A549 (cell line): Measurements from ENCODE around the gene PLCXD3. TPM values are rescaled to one million over a fixed set of nuclear protein-coding genes. Genes with fewer than 3 reads are reported as not detected.

Experiments
- ATAC-seq, 2 experiments: fragments of 200-7000 bp in 1 of 2; fragments of >200 bp in 1 of 2; cut with Nextera tagmentation in 1 of 2; cut with Tn5 transposase in 1 of 2; 3 replicates each; pipeline versions ENCODE4 v1.8.0 to v1.9.1; 2018 to 2020; ENCODE audit warnings: mild to moderate bottlenecking in 1 of 2, moderate library complexity in 1 of 2
- CTCF ChIA-PET: fragments of 300-600 bp; sonication (Branson Sonifier 250); formaldehyde crosslinking; extraction: SDS; loops from one replicate; lab custom pipeline; 2021; ENCODE audit warnings: antibody characterized with exemption, inconsistent platforms; lab: Yijun Ruan, JAX
- POLR2A ChIA-PET: fragments of 350-600 bp; formaldehyde crosslinking; extraction: SDS; loops from one replicate; lab custom pipeline; 2021; ENCODE audit warnings: antibody characterized with exemption, inconsistent platforms; lab: Yijun Ruan, JAX
- DNase-seq, 2 experiments: peaks; one replicate each; pipeline versions ENCODE4 v3.0.0 to v3.0.0-alpha.2; 2011 to 2016; ENCODE audit warnings: low read depth in 1 of 2, low spot score in 1 of 2
- FAIRE-seq: peaks from 2 replicates; lab custom pipeline; 2011; peaks lifted over from hg19 to GRCh38; lab: Jason Lieb, UNC
- H3K27ac ChIP-seq, 2 experiments: fragments of >200 bp; sonication (Bioruptor Twin); formaldehyde crosslinking; 3 replicates each; pipeline ENCODE4 v1.5.1; 2016 to 2017
- H3K4me1 ChIP-seq: fragments of >200 bp; sonication (Bioruptor Twin); formaldehyde crosslinking; 3 replicates; pipeline ENCODE4 v1.6.1; 2016
- H3K4me2 ChIP-seq: fragments of >200 bp; sonication (Bioruptor Twin); formaldehyde crosslinking; 3 replicates; pipeline ENCODE4 v1.6.1; 2016
- H3K4me3 ChIP-seq: fragments of >200 bp; sonication (Bioruptor Twin); formaldehyde crosslinking; 3 replicates; pipeline ENCODE4 v1.5.1; 2016
- H3K9me3 ChIP-seq: fragments of >200 bp; sonication (Bioruptor Twin); formaldehyde crosslinking; 3 replicates; pipeline ENCODE4 v1.6.1; 2016
- BHLHE40 ChIP-seq: IDR thresholded peaks from 2 replicates; pipeline ENCODE4 v1.6.1; 2012; ENCODE audit warnings: low read depth, low read length, inconsistent platforms
- CEBPB ChIP-seq, 2 experiments: fragments of >200 bp in 1 of 2; sonication (Bioruptor Twin) in 1 of 2; formaldehyde crosslinking in 1 of 2; IDR thresholded peaks; 2 replicates each; pipeline ENCODE4 v1.6.1; 2012 to 2016
- CTCF ChIP-seq: fragments of >200 bp; sonication (Bioruptor Twin); formaldehyde crosslinking; IDR thresholded peaks from 3 replicates; pipeline ENCODE4 v1.5.1; 2016
- E2F6 ChIP-seq: IDR thresholded peaks from 2 replicates; pipeline ENCODE4 v1.6.1; 2012; ENCODE audit warnings: low read depth, borderline replicate concordance
- ELK1 ChIP-seq: fragments of 150-350 bp; IDR thresholded peaks from 2 replicates; pipeline ENCODE4 v1.6.1; 2014; ENCODE audit warnings: low read depth, mild to moderate bottlenecking, low read length
- EP300 ChIP-seq, 2 experiments: fragments of >200 bp; sonication (Bioruptor Twin); formaldehyde crosslinking; IDR thresholded peaks; 2 replicates in 1 of 2; 3 replicates in 1 of 2; pipeline ENCODE4 v1.6.1; 2016 to 2017
- FOSL2 ChIP-seq, 2 experiments: fragments of 450-650 bp in 1 of 2; fragments of >200 bp in 1 of 2; sonication (Bioruptor Twin) in 1 of 2; formaldehyde crosslinking; IDR thresholded peaks; 2 replicates each; pipeline versions ENCODE4 v1.5.0 to v1.6.1; 2016 to 2020; ENCODE audit warnings: mild to moderate bottlenecking in 1 of 2, moderate library complexity in 1 of 2
- FOXS1 ChIP-seq: fragments of 250-450 bp; sonication (Bioruptor Pico); IDR thresholded peaks from 2 replicates; pipeline ENCODE4 v1.5.0; 2020; ENCODE audit warnings: mild to moderate bottlenecking, moderate library complexity
- GATA3 ChIP-seq: IDR thresholded peaks from 2 replicates; pipeline ENCODE4 v1.6.1; 2012; ENCODE audit warnings: borderline replicate concordance
- HES2 ChIP-seq: fragments of >200 bp; sonication (Bioruptor Twin); formaldehyde crosslinking; IDR thresholded peaks from 2 replicates; pipeline ENCODE4 v1.6.1; 2016
- HOXB13 ChIP-seq: fragments of 250-450 bp; sonication (Bioruptor Pico); IDR thresholded peaks from 2 replicates; pipeline ENCODE4 v1.5.0; 2020; ENCODE audit warnings: low read depth, mild to moderate bottlenecking, moderate library complexity
- JUN ChIP-seq, 2 experiments: fragments of >200 bp; sonication (Bioruptor Twin); formaldehyde crosslinking; IDR thresholded peaks; 2 replicates in 1 of 2; 3 replicates in 1 of 2; pipeline ENCODE4 v1.6.1; 2016 to 2017
- JUNB ChIP-seq: fragments of >200 bp; sonication (Bioruptor Twin); formaldehyde crosslinking; IDR thresholded peaks from 2 replicates; pipeline ENCODE4 v1.6.1; 2016
- MAX ChIP-seq: IDR thresholded peaks from 2 replicates; pipeline ENCODE4 v1.6.1; 2012
- NPAS2 ChIP-seq: fragments of 250-450 bp; sonication (Bioruptor Pico); IDR thresholded peaks from 2 replicates; pipeline ENCODE4 v1.8.0; 2022; ENCODE audit warnings: mild to moderate bottlenecking, moderate library complexity, borderline replicate concordance
- NR3C1 ChIP-seq: fragments of >200 bp; sonication (Bioruptor Twin); formaldehyde crosslinking; IDR thresholded peaks from 3 replicates; pipeline ENCODE4 v1.6.1; 2017
- RAD21 ChIP-seq, 2 experiments: fragments of >200 bp in 1 of 2; sonication (Bioruptor Twin) in 1 of 2; formaldehyde crosslinking in 1 of 2; IDR thresholded peaks in 1 of 2; conservative IDR thresholded peaks in 1 of 2; 2 replicates in 1 of 2; 3 replicates in 1 of 2; pipeline ENCODE4 v1.6.1; 2012 to 2018; ENCODE audit warnings: inconsistent platforms in 1 of 2
- RCOR1 ChIP-seq: fragments of 150-350 bp; IDR thresholded peaks from 2 replicates; pipeline ENCODE4 v1.6.1; 2014; ENCODE audit warnings: antibody characterized with exemption, low read length, low read depth
- RFX5 ChIP-seq: fragments of 450-650 bp; IDR thresholded peaks from 2 replicates; pipeline ENCODE4 v1.7.1; 2014; ENCODE audit warnings: antibody characterized with exemption, mild to moderate bottlenecking, moderate library complexity
- TFCP2L1 ChIP-seq: fragments of 250-450 bp; sonication (Bioruptor Pico); IDR thresholded peaks from 2 replicates; pipeline ENCODE4 v1.5.0; 2021; ENCODE audit warnings: mild to moderate bottlenecking
- ZC3H11A ChIP-seq: fragments of 450-650 bp; IDR thresholded peaks from 2 replicates; pipeline ENCODE4 v1.6.1; 2014; ENCODE audit warnings: antibody characterized with exemption, mild to moderate bottlenecking
- ZNF302 ChIP-seq: fragments of 250-450 bp; sonication (Bioruptor Pico); IDR thresholded peaks from 2 replicates; pipeline ENCODE4 v1.9.0; 2021; ENCODE audit warnings: inconsistent platforms, mild to moderate bottlenecking, moderate library complexity
- WGBS: methylation state at CpG from one replicate; pipeline ENCODE4 v1.1.6; 2017; ENCODE audit errors: missing lambda C conversion rate; 5-methylcytosine and 5-hydroxymethylcytosine counted together
- polyA plus RNA-seq, 4 experiments: library from polyadenylated mRNA; depleted of rRNA in 3 of 4; stranded (reverse); fragments of >200 nt; fragmentation: RNase III in 1 of 4; extraction: RNeasy Plus Mini Kit Qiagen cat#74134 plus additional on column Dnase treatment in 1 of 4; gene quantifications; 2 replicates in 3 of 4; 3 replicates in 1 of 4; pipeline ENCODE4 v1.2.3, GENCODE V29; 2011 to 2017

PLCXD3 gene
- polyA plus RNA-seq, 2 of the 4 experiments (the other 2 are of a cell fraction) = 1.2 to 1.6 TPM

- no peak for DNase-seq
- ATAC-seq = no peak
- Histone ChIP-seq H3K9me3 (peaks cover 2% of the 10 kb centered on the region; the same call in 1 of the 3 replicates), H3K27ac (peak overlapping the region; percentile 85 to 87), H3K4me1 (peaks cover 61% of the 10 kb centered on the region)
- POLR2A ChIA-PET = no interaction called here
- no peak for TF ChIP-seq HOXB13
- TF ChIP-seq JUN (IDR thresholded peaks at IDR 0.05) = no peak
- TF ChIP-seq FOXS1 (CRISPR knock-in tag) = no peak
- TF ChIP-seq ELK1 = no peak
- no peak for TF ChIP-seq RFX5
- no peak for TF ChIP-seq BHLHE40
- TF ChIP-seq EP300 (IDR thresholded peaks at IDR 0.05) = no peak
- TF ChIP-seq ZNF302 = no peak
- TF ChIP-seq E2F6 = no peak
- no peak for TF ChIP-seq TFCP2L1 (CRISPR knock-in tag)
- no peak for TF ChIP-seq CTCF
- no peak for TF ChIP-seq RCOR1
- no peak for TF ChIP-seq JUNB
- no peak for TF ChIP-seq HES2
- no peak for TF ChIP-seq ZC3H11A
- no peak for TF ChIP-seq NR3C1
- TF ChIP-seq FOSL2 (IDR thresholded peaks at IDR 0.05) = no peak
- TF ChIP-seq FOSL2 (CRISPR knock-in tag; IDR thresholded peaks at IDR 0.05) = no peak
- TF ChIP-seq CEBPB (IDR thresholded peaks at IDR 0.05) = no peak
- TF ChIP-seq, all 56 proteins: peak for 0
- CTCF ChIA-PET = no interaction called here
- Histone ChIP-seq H3K4me3 (no peak overlapping the region), H3K4me2 (no peak overlapping the region)
- peak; percentile 54 for FAIRE-seq
These were observed 105.6 kb downstream of the PLCXD3 start for GRCh38 chr5:41404757-41405156.

GRCh38 chr5:41403846-41404245 is 106.6 kb downstream of the PLCXD3 start:
- no peak for DNase-seq
- Histone ChIP-seq H3K27ac (peak overlapping the region; percentile 8 to 87; a peak in 2 of 6 replicates), H3K4me3 (no peak overlapping the region), H3K9me3 (peaks cover 9% of the 10 kb centered on the region; the same call in 1 of the 3 replicates), H3K4me2 (no peak overlapping the region), H3K4me1 (peaks cover 52% of the 10 kb centered on the region)
- ChIA-PET CTCF (no interaction called here), POLR2A (no interaction called here)
- WGBS = 91% methylated on average over 3 of the region's 3 CpGs
- no peak for ATAC-seq
- TF ChIP-seq MAX = no peak
- FAIRE-seq = no peak

- Histone ChIP-seq H3K4me2 (peak overlapping the region; percentile 58), H3K27ac (peak overlapping the region in 1 of 2 experiments; percentile 42; a peak in 3 of 6 replicates), H3K9me3 (peaks cover 9% of the 10 kb centered on the region; the same call in 1 of the 3 replicates), H3K4me1 (peaks cover 42% of the 10 kb centered on the region), H3K4me3 (no peak overlapping the region)
- DNase-seq (peak in 1 of 2 experiments; percentile 69), FAIRE-seq (peak; percentile 88), ATAC-seq (peak in 1 of 2 experiments; percentile 36; a peak in 2 of 6 replicates)
- CTCF ChIA-PET = no interaction called here
- 1% methylated on average over 2 of the region's 2 CpGs for WGBS
- POLR2A ChIA-PET = no interaction called here
- TF ChIP-seq MAX (0 out of 2 replicates have a peak, but pooled peaks have one; percentile 16), RAD21 (conservative IDR thresholded peaks at IDR 0.05 in 1 of 2, IDR thresholded peaks at IDR 0.05 in 1 of 2) (peak in 1 of 2 experiments; percentile 24; a peak in 1 of 5 replicates), NPAS2 (CRISPR knock-in tag) (no peak), EP300 (IDR thresholded peaks at IDR 0.05) (peak in 1 of 2 experiments; percentile 11; a peak in 1 of 5 replicates), FOSL2 (IDR thresholded peaks at IDR 0.05) (no peak), FOSL2 (CRISPR knock-in tag; IDR thresholded peaks at IDR 0.05) (peak; percentile 19; the same call in 1 of the 2 replicates), GATA3 (peak; percentile 78)
These were observed 107.6 kb downstream of the PLCXD3 start for GRCh38 chr5:41402845-41403244.
